Raji (cell line): ENCODE measurements around the gene TIMP3.

ENCODE experiments used
- POLR2A ChIP-seq: IDR thresholded peaks from 2 replicates; pipeline ENCODE4 v1.6.1; 2011; ENCODE audit warnings: low read depth, low read length, control low read depth; ENCODE audit not compliant: insufficient read depth

Gene TIMP3

DNA sequence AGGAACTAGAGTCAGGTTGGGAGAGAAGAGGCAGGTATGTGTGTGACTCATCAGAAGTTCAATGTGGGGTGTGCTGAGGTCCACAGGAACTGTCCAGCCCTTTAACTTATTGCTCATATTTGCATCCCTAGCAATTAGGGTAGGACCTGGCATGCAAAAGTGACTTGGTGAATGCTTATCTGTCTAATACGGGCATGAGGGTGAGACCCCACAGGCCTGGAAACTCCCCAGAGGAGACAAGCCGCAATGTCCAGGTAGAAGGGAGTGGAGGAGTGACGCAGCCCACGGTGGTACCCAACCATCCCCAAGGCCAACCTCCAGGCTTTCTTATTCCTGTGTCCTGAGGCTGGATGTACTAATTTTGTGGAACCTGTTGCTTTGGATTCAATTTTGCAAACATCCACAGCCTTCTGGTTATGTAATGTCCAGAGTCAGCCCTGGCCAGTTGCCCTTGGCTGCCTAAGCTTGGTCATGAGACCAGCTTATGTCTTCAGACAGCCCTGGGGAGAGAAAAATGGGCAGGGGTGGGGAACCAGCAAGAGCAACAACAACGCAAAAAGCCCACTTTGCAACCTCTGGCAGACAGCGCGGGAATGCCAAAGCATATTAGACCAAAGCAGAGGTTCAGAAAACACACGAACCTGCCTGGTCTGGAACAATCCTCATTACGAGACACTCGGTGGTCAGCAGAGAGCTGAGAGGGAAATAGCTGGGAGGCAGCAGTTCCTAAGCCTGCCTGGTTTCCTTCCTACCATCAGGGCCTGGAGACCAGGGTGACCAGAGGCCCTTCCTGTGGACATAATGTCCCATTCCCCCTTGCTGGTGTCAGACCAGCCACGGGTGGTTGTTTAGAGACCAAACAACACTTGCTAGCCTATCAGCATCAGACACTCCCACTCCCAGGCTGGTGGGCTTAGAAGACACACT is 49.3 kb downstream of the TIMP3 start:
- no peak for TF ChIP-seq POLR2A

DNA sequence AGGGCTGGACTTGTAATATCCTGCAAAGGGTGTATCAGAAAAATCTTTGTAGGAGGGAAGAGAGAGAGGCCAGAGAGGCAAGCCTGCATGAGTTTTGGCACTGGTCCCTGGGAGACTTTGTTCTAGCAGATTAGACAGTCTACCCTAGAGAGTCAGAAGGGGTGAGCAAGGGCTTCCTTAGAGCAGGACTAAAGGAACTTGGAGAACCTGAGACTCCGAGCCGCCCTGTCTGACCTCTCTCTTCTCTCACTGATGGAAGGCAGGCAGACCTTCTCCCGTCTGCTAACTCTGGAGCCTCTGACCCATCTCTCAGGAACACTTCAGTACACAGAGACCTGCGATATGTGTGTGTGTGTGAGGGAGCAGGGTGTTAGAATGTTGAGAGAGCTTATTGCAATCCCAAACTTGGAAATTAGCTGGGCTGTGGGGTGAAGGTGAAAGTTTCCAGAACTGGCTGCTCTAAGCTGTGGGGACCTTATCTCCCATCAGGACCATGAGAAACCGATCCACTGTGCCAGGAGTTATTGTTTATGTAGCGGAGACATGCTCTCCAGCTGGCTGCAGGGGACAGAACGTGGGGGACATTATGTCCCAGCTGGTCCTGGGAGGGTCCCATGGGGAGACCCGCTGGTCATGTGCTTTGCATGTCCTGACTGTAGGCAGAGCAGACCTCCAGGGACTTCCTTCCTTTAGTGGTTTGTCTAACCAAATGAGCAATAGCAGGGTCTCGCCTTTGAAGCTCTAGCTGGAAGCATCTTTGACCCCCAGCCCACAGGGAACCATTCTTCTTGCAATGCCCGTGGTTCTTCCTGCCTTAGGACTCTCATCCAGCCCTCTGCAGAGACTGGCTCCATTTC is 51.1 kb downstream of the TIMP3 start:
- TF ChIP-seq POLR2A = no peak

- TF ChIP-seq POLR2A = no peak
Measured at GRCh38 chr22:32853662-32854061, 52.2 kb downstream of the TIMP3 start.

DNA sequence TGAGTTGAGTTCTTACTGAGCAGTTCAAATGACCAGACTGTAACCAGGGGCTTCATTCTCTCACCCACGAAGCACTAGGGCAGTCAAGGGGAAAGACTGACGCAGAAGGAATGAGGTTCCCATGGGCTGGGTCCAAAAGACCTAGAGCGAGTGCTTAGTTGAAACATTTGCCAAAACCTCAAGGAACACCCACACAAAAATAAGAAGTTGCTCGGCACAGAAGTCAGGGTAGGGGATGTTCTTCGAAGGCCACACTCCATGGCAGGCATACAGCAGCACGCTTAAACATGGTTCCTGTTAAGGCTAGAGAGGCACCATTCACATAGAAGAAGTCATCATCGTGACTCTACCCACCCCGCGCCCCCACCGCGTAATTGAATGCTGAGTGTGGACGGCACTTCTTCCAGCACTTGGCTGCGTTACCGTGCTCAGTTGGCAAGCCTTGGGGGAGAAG is 52.9 kb downstream of the TIMP3 start:
- TF ChIP-seq POLR2A = no peak

DNA sequence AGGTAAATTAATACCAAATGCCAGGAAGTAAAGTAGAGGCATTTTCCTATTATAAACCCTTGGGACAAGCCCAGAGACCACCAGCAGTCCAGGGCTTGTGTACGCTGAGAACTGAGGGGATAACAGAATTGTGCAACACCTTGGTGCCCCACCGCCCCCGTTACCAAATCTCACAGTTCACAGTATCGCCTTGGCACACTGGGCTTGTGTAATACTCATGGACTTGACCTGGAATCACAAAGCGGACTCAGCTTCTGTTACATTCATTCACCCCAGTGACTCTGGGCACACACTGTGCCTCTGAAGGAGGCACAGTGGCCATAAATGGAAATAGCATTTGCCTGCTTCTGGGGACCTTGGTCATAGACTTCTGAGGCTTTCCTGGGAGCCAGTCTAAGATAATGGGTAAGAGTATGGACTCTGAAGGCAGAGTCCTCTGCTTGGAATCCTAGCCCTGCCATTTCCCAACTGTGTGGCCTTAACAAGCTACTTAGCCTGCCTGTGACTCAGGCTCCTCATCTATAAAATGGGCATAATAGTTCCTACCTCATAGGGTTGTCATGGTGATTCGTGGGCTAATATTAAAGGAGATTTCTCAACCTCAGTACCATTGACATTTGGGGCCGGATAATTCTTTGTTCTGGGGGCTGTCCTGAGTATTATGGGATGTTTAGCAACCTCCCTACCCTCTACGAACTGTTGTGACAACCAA is 53.7 kb downstream of the TIMP3 start:
- TF ChIP-seq POLR2A = no peak

DNA sequence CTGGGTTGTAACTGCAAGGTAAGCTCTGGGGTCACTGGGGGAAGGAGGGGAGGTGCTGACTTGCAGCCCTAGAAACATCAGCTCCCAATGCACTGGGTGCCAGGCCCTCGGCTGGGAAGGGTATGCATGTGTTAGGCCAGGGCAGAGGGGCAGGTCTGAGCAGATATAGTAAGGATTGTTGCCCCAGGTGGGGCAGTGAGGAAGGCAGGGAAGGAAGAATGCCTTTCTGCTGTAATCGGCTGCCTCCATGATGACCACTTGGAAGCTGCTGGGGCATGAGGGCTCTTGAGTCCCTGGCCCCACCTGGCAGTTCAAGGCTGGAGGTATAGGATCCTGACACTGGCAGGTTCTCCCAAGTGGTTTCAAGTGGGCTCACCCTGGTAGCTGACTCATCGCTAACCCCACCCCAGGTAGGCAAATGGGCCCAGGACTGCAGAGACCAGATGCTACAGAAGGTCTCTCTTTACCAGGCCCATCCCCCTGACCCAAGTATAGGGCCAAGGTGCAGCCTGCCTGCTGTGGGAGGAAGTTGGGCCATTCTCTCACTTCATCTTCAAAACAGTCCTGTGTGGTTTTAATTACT is 56.7 kb downstream of the TIMP3 start:
- TF ChIP-seq POLR2A = no peak

DNA sequence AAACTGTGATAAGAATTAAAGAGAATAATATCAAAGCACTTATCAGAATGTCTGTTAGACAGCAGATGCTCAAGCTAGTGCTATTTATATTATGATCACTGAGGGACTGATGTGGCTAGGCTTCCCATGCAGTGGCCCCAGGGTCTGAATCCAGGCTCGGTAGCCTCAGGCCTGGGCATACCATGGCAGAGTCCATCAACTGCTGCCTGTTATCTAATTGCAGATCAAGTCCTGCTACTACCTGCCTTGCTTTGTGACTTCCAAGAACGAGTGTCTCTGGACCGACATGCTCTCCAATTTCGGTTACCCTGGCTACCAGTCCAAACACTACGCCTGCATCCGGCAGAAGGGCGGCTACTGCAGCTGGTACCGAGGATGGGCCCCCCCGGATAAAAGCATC is 57.5 kb downstream of the TIMP3 start:
- no peak for TF ChIP-seq POLR2A

GRCh38 chr22:32859743-32860142 is 58.2 kb downstream of the TIMP3 start:
- no peak for TF ChIP-seq POLR2A

DNA sequence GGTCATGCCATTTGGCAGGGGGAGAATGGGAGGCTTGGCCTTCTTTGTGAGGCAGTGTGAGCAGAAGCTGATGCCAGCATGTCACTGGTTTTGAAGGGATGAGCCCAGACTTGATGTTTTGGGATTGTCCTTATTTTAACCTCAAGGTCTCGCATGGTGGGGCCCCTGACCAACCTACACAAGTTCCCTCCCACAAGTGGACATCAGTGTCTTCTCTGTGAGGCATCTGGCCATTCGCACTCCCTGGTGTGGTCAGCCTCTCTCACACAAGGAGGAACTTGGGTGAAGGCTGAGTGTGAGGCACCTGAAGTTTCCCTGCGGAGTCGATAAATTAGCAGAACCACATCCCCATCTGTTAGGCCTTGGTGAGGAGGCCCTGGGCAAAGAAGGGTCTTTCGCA is 59.8 kb downstream of the TIMP3 start:
- no peak for TF ChIP-seq POLR2A

DNA sequence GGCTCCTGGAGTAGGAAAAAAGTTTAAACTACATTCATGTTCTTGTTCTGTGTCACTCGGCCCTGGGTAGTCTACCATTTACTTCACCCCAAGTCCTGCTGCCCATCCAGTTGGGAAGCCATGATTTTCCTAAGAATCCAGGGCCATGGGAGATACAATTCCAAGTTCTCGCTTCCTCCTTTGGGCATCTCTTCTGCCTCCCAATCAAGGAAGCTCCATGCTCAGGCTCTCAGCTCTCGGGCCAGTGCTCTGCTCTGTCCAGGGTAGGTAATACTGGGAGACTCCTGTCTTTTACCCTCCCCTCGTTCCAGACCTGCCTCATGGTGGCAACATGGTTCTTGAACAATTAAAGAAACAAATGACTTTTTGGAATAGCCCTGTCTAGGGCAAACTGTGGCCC is 60.6 kb downstream of the TIMP3 start:
- TF ChIP-seq POLR2A = no peak

GRCh38 chr22:32862936-32863661 is 61.6 kb downstream of the TIMP3 start:
- TF ChIP-seq POLR2A = no peak

DNA sequence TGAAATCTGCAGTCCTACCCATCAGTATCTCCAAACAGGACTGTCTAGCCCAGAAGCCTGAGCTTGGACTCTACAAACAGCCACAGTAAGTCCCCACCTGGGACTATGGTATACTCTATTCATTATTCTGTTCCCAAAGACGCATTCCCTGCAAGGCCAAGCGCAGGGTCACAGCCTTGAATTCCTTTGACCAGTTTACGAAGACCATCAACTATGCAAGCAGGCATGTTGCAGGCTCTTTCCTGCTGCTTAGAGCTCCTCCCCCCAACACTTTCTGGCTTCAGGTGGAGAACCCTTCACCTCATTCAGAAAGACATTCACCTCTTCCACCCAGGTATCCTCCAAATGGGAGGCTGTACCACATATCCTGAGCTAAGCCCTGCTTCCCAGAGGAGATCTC is 62.5 kb downstream of the TIMP3 start:
- no peak for TF ChIP-seq POLR2A

GRCh38 chr22:32864596-32864995 is 63.1 kb downstream of the TIMP3 start:
- TF ChIP-seq POLR2A = no peak

- TF ChIP-seq POLR2A = no peak
Measured at GRCh38 chr22:32866953-32867352, 65.4 kb downstream of the TIMP3 start.
